ENCODE measurements around the gene VPREB1. TPM values are rescaled to one million over a fixed set of nuclear protein-coding genes. Genes with fewer than 3 reads are reported as not detected.

Gene VPREB1
- total RNA-seq, 4 donors from 2014 or later = 2.6 TPM; not detected in 3

GRCh38 chr22:22229683-22230420, 14.7 kb upstream of the VPREB1 start:
- intact Hi-C loops (cut with DNase I; ENCODE audit: low total_unique reads) = no loop called here
- H3K27me3 ChIP-seq = no peaks in the 10 kb centered on the region
- H3K9me3 ChIP-seq = no peaks in the 10 kb centered on the region
- TF ChIP-seq, protein P1, sequence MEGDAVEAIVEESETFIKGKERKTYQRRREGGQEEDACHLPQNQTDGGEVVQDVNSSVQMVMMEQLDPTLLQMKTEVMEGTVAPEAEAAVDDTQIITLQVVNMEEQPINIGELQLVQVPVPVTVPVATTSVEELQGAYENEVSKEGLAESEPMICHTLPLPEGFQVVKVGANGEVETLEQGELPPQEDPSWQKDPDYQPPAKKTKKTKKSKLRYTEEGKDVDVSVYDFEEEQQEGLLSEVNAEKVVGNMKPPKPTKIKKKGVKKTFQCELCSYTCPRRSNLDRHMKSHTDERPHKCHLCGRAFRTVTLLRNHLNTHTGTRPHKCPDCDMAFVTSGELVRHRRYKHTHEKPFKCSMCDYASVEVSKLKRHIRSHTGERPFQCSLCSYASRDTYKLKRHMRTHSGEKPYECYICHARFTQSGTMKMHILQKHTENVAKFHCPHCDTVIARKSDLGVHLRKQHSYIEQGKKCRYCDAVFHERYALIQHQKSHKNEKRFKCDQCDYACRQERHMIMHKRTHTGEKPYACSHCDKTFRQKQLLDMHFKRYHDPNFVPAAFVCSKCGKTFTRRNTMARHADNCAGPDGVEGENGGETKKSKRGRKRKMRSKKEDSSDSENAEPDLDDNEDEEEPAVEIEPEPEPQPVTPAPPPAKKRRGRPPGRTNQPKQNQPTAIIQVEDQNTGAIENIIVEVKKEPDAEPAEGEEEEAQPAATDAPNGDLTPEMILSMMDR (IDR thresholded peaks at IDR 0.05) = no peak
- TF ChIP-seq POLR2A (IDR thresholded peaks at IDR 0.05) = no peak
- H3K36me3 ChIP-seq = no peaks in the 10 kb centered on the region
- no peaks in the 10 kb centered on the region for H3K4me1 ChIP-seq
- no peak overlapping the region for H3K4me3 ChIP-seq
- DNase-seq = no peak
- no peak overlapping the region for H3K27ac ChIP-seq

DNA sequence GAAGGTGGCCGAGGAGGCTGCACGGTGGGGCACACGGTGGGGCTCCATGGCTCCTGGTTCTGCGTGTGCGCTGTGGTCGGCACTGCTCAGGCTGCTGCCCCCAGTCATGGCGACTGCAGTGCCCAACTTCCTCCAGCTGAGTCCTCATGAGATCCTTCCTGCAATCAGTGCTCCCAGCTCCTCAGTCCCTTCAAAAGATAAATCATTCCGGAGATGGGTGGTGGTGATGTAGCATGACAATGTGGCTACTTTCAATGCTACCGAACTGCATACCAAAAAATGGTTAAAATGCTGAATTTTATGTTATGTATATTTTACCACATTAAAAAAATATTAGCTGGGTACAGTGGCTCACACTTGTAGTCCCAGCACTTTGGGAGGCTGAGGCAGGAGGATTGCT, 14.1 kb upstream of the VPREB1 start:
- H3K4me3 ChIP-seq = no peak overlapping the region
- no peaks in the 10 kb centered on the region for H3K36me3 ChIP-seq
- H3K4me1 ChIP-seq = no peaks in the 10 kb centered on the region
- intact Hi-C loops (cut with DNase I; ENCODE audit: low total_unique reads) = no loop called here
- no peak overlapping the region for H3K27ac ChIP-seq
- no peaks in the 10 kb centered on the region for H3K9me3 ChIP-seq
- no peaks in the 10 kb centered on the region for H3K27me3 ChIP-seq
- DNase-seq = no peak
- no peak for TF ChIP-seq POLR2A (IDR thresholded peaks at IDR 0.05)
- TF ChIP-seq, protein P1 (IDR thresholded peaks at IDR 0.05) = no peak

DNA sequence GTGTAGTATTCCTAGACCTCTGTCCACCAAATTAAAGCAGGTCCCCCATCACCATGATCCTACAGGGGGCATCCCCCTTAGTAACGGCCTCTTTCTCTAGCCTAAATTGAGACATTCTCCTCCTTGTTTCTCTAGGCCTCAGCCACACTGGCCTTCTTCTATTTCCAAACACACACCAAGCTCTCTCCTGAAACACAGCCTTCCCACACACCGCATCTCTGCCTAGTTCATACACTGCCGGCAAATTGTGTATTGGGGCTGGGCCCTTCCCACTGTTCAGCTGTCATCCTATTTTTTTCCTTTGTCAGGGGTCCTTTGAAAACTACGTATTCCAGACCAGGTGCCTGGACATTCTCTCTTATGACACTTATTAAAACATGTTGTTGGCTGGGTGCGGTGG, 11.5 kb upstream of the VPREB1 start:
- H3K4me1 ChIP-seq = no peaks in the 10 kb centered on the region
- H3K9me3 ChIP-seq = no peaks in the 10 kb centered on the region
- H3K27ac ChIP-seq = no peak overlapping the region
- intact Hi-C loops (cut with DNase I; ENCODE audit: low total_unique reads) = no loop called here
- TF ChIP-seq, protein P1 (IDR thresholded peaks at IDR 0.05) = no peak
- no peak for TF ChIP-seq POLR2A (IDR thresholded peaks at IDR 0.05)
- H3K4me3 ChIP-seq = no peak overlapping the region
- DNase-seq = no peak
- no peaks in the 10 kb centered on the region for H3K27me3 ChIP-seq
- H3K36me3 ChIP-seq = no peaks in the 10 kb centered on the region

- TF ChIP-seq, protein P1 (IDR thresholded peaks at IDR 0.05) = no peak
- no peak for TF ChIP-seq POLR2A (IDR thresholded peaks at IDR 0.05)
- Histone ChIP-seq H3K27me3 (no peaks in the 10 kb centered on the region), H3K9me3 (no peaks in the 10 kb centered on the region), H3K4me1 (no peaks in the 10 kb centered on the region), H3K27ac (no peak overlapping the region), H3K4me3 (no peak overlapping the region), H3K36me3 (no peaks in the 10 kb centered on the region)
- DNase-seq = no peak
- intact Hi-C loops (cut with DNase I; ENCODE audit: low total_unique reads) = no loop called here
Measured at GRCh38 chr22:22235558-22235957, 9.0 kb upstream of the VPREB1 start.

GRCh38 chr22:22237521-22237920, 7.1 kb upstream of the VPREB1 start:
- Histone ChIP-seq H3K9me3 (no peaks in the 10 kb centered on the region), H3K4me1 (no peaks in the 10 kb centered on the region), H3K4me3 (no peak overlapping the region), H3K36me3 (no peaks in the 10 kb centered on the region), H3K27me3 (no peaks in the 10 kb centered on the region), H3K27ac (no peak overlapping the region)
- DNase-seq = no peak
- TF ChIP-seq, protein P1 (IDR thresholded peaks at IDR 0.05) = no peak
- no peak for TF ChIP-seq POLR2A (IDR thresholded peaks at IDR 0.05)
- intact Hi-C loops (cut with DNase I; ENCODE audit: low total_unique reads) = no loop called here
